DMS114 treated with DMSO at 0.1 percent for 48 hours (cell line): ENCODE measurements around the gene PGAP3.
"Not testable (repeated sequence)": the region's sequence is repeated elsewhere in the genome, so short reads cannot be mapped to it uniquely, and the experiment has no call there.

Experiments
- DNase-seq: peaks from one replicate; lab custom pipeline; 2025; ENCODE audit not compliant: unreplicated experiment; lab: John Stamatoyannopoulos, UW

The PGAP3 gene

DNA sequence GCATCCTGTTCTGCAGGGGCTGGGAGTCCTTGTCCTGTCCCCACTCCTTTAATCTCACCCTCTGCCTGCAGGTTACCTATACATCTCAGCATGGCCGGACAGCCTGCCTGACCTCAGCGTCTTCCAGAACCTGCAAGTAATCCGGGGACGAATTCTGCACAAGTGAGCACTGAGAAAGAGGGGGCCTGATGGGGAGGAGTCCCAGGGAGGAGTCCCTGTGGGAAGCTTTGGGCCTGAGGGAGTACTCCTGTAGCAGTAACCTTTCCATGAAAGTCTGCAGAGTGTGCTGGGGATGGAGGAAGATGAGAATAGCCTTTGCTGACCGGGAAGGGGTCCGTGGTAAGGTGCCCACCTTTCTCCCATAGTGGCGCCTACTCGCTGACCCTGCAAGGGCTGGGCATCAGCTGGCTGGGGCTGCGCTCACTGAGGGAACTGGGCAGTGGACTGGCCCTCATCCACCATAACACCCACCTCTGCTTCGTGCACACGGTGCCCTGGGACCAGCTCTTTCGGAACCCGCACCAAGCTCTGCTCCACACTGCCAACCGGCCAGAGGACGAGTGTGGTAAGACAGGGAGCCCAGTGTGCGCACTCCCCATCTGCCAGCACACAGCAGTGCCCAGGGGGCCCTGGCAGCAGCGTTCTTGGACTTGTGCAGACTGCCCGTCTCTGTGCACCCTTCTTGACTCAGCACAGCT is 27.7 kb upstream of the PGAP3 start:
- DNase-seq: no peak

DNA sequence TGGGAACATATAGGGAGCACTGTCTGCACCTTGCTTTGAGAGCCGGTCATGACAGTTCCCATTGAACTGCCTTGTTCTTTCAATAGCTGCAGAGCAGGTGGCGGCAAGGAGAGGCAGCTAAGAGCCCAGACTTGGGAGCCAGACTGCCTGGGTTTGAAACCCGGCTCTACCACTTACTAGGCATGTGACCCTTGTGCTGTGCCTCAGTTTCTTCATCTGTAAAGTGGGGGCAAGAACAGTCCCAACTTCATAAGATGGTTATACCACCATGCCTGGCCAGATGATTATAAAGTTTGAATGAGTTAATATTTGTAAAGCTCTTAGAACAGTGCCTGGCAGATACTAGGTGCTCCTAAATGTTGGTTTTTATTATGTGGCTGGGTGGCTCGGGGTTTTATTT is 26.4 kb upstream of the PGAP3 start:
- DNase-seq: no peak

DNA sequence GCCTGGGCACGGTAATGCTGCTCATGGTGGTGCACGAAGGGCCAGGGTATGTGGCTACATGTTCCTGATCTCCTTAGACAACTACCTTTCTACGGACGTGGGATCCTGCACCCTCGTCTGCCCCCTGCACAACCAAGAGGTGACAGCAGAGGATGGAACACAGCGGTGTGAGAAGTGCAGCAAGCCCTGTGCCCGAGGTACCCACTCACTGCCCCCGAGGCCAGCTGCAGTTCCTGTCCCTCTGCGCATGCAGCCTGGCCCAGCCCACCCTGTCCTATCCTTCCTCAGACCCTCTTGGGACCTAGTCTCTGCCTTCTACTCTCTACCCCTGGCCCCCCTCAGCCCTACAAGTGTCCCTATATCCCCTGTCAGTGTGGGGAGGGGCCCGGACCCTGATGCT is 24.0 kb upstream of the PGAP3 start:
- no peak for DNase-seq

DNA sequence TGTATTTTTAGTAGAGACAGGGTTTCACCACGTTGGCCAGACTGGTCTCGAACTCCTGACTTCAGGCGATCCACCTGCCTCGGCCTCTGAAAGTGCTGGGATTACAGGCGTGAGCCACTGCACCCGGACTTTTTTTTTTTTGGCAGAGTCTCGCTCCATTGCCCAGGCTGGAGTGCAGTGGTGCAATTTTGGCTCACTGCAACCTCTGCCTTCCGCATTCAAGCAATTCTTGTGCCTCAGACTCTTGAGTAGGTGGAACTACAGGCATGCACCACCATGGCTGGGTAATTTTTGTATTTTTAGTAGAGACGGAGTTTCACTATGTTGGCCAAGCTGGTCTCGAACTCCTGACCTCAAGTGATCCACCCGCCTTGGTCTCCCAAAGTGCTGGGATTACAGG is 23.2 kb upstream of the PGAP3 start:
- DNase-seq: not testable (repeated sequence)

DNA sequence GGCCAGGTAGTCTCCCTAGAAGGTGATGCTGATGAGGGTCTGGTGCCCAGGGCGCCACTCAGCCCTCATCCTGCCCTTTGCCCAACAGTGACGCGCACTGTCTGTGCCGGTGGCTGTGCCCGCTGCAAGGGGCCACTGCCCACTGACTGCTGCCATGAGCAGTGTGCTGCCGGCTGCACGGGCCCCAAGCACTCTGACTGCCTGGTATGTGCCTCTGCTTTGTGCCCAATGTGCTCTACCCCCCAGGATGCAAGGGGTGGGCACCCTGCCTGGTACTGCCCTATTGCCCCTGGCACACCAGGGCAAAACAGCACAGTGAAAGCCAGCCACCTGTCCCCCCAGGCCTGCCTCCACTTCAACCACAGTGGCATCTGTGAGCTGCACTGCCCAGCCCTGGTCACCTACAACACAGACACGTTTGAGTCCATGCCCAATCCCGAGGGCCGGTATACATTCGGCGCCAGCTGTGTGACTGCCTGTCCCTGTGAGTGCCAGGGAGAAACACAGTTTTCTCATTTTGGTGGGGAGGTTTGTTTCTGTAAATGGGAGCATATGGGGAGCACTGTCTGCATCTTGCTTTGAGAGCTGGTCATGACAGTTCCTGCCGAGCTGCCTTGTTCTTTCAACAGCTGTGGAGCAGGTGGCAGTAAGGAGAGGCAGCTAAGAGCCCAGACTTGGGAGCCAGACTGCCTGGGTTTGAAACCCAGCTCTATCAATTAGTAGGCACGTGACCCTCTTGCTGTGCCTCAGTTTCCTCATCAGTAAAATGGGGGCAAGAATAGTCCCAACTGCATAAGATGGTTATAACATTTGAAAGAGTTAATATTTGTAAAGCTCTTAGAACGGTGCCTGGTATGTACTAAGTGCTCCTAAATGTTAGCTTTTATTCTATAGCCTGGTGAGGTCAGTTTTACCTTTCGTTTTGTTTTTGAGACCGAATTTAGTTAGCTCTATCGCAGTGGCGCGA is 22.4 kb upstream of the PGAP3 start:
- no peak for DNase-seq

DNA sequence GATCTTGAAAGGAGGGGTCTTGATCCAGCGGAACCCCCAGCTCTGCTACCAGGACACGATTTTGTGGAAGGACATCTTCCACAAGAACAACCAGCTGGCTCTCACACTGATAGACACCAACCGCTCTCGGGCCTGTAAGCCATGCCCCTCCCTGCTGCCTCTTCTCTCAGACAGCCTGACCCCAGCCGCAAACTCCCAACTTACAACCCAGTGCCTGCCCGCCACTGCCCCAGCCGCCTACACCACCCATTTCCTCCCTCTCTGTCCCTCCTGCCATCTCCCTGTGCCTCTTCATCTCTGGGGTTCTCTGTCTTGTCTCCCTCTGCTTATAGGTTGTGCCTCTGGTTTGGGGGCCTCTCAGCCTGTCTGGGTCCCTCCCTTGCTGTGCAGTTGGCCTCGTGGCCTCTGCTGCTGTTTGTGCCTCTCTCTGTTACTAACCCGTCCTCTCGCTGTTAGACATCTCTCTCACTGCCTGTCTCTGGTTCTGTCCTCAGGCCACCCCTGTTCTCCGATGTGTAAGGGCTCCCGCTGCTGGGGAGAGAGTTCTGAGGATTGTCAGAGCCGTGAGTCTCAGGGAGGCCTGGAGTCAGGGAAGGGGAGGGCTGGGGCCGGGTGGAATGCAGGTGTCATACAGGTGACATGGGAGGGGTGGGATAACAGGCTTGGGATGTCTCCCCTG is 21.6 kb upstream of the PGAP3 start:
- no peak for DNase-seq

DNA sequence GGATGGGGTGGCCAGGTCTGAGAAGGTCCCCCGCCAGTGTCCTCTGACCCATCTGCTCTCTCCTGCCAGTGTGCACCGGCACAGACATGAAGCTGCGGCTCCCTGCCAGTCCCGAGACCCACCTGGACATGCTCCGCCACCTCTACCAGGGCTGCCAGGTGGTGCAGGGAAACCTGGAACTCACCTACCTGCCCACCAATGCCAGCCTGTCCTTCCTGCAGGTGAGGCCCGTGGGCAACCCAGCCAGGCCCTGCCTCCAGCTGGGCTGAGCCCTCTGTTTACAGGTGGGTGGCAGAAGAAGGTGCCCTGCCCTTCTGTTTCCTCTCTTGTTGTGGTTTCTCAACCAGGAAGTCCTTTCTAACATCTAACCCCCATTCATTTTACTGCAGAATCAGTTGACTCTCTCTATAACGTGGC is 19.1 kb upstream of the PGAP3 start:
- no peak for DNase-seq

DNA sequence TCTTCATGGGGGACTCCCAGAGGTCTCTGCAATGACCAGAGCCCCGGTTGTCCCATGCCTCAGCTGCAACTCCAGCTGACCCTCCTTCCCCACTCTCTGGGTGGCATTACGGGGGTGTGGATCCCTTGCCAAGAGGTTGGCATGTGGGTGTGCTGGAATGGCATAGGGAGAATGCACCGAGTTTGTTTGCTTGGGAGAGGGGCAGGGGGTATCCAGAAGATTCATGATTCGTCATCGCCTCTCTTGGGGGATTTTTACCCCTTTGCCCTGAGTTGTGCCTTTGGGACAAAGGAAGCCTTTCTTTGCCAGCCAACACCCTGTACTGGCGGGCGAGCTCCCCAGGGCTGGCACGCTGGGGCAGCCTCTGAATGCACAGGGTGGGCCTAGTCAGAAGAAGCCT is 18.5 kb upstream of the PGAP3 start:
- DNase-seq: no peak

DNA sequence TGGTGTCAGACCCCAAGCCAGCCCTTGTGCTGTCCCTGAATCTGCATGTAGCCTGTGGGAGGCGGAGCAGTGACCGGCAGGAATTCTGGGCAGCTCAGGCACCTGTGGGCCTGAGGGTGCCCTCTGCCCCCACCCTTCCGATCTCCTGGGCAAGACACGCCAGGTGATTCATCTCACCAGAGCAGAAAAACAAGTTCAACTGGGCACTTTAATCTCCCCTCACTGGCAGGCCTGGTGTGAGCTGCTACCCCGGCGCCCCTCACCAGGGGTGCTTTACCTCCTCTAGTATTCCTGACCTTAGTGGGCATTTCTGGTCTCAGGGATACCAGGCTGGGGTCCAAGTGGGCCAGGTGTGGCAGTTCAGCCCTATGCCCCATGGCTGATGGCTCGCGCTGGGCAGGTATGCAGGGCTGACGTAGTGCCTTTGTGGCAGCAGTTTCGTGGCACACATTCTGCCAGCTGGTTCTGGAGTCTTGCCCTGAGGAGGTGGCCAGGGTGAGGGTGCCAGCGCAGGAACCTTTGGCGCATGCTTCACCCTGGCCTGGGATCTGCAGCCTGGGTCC is 18.0 kb upstream of the PGAP3 start:
- DNase-seq: no peak

DNA sequence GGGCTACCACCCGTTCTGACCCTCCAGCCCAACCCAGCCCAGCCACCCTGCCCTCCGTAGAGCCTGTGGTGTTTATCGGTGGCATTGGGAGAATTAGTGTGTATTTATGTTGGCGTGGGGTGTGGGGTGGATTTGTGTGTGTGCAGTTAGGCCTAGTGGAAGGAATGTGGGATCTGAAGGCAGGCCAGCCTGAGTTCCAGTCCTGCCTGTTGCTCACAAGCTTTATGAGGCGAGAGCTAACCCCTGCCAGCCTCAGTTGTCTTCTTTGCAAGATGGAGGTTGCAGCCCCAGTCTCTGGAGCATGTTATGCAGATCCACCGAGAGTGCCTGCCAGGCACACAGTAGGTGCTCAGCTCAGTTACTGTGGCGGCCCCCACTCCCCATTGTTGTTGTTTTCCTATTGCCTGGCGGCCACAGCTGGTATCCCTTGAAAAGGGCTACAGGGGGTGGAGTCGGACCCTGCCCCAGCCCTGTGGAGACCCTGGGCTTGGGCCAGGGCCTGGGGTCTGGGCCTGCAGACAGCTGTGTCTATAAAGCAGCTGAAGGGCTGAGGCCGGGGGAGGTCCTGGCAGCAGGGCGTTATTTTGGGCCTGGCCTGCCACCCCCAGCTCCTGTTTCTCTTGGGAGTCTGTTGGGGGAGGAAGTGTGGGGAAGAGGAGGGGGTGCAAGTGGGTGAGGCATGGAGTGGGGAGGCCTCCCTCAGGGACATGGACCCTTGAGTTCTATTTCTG is 17.1 kb upstream of the PGAP3 start:
- DNase-seq: no peak

DNA sequence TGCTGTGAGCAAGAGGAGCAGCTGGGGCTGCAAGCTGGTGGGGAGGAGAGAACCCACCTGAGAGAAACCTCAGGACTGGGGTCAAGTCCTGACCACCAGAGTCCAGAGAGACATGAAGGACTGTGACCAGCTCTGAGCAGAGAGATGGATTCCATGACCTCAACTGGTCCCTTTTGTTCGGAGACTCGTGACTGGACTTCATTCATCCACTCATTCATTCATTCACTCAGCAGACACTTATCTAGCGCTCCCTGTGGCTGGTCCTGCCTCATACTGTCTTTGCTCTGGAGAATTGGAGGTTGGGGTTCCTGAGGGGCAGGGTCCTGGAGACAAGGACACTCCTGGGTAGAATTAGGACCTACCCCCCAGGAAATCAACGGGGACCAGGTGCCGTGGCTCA is 16.1 kb upstream of the PGAP3 start:
- DNase-seq: no peak

DNA sequence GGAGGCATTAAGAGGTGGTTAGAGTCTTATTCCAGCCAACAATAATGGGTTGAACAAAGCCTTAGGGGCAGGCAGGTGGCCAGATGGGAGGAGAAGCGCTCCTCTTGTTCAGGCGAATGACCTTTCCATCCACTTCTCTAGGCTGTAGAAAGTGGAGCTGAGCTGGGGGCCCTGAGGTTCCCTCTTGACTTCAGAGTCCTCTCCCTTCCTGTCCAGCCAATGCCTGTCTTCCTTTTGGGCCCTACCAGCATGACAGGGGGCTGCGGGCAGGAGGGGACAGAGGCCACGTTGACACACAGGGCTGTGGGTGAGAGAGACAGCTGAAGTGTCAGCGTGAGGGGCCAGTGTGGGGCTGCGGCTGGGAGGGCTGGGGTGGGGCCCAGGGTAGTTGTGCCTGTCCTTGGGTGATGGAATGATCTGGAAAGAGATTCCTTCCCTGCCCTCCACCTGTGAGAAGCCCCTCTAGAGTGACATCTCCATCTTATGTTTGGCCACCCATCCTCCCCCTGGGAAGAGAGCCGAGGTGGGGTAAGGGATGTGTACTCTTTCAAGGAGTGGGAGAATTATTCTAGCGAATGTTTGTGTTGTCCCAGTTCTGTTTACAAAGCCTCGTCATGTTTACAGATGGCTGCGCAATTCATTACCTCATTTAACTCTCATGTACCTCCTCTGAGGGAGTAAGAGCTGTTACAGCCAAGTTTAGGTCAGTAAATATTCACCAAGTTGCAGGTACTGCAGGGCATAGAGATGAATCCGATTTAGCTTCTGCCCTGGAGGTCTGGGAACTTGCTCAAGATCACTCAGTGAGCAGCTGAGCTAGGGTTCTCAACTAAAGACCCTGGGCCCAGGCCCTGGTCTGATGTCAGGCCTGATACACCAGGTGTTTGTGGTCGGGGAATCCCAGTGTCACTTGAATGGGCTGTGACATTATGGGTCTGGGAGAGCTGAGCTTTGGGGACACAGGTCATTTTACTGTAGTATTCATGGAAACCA is 15.3 kb upstream of the PGAP3 start:
- no peak for DNase-seq

DNA sequence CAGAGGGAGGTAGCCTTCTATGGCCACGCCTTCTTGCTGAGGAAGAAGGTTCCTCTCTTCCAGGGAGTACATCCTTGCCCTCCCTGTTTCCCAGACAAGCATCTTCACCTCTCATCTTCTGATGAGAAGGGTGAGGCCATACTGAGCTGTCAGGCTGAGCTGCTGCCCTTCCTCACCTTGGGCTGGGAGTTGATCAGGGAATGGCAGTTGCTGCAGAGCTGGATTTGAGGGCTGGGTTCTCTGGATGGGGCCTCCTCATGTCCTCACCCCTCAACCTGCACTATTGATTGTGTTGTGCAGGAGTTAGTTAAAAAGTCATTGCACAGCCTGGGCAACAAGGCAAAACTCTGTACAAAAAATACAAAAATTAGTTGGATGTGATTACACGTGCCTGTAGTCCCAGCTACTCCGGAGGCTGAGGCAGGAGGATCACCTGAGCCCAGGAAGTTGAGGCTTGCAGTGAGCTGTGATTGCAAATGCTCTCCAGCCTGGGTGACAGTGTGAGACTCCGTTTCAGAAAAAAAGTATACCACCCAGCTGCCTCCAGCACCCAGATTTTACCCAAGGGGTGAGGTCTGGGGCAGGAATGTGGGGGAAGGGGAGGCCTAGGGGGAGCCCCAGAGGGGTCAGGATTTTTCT is 14.0 kb upstream of the PGAP3 start:
- no peak for DNase-seq

DNA sequence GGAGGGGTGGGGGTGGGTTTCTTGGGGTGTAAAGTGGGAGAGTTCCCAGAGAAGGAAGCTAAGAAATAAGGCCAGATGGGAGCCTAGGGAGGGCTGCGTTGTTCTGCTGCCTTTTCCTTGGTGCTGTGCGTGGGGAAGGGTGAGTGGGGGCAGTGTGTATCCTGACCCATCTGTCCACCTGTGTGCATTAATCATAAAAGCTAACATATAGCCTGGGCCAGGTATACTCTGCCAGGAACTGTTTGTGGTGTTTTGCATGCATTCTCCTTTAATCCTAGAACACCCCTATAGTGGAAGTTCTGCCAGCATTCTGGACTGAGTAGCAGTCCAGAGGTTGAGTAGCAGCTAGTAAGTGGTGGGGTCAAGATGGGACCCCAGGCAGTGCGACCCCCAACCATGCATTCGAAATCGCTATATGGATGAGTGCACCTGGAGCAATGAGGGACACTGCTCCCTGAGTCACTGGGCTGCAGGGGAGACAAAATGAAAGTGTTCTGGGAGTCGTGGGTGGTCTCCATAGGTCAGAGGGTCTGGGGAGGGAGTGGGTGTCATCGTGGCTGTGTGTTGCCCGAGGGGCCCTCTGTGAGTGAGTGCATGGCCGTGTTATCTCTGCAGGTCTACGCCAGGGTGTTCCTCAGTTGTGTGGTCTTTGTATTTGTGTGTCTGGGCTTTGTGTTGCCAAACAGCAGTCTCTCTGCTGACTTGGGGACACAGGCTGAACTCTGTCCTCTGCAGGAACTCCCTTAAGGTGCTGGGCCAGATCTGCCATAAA is 13.3 kb upstream of the PGAP3 start:
- no peak for DNase-seq

DNA sequence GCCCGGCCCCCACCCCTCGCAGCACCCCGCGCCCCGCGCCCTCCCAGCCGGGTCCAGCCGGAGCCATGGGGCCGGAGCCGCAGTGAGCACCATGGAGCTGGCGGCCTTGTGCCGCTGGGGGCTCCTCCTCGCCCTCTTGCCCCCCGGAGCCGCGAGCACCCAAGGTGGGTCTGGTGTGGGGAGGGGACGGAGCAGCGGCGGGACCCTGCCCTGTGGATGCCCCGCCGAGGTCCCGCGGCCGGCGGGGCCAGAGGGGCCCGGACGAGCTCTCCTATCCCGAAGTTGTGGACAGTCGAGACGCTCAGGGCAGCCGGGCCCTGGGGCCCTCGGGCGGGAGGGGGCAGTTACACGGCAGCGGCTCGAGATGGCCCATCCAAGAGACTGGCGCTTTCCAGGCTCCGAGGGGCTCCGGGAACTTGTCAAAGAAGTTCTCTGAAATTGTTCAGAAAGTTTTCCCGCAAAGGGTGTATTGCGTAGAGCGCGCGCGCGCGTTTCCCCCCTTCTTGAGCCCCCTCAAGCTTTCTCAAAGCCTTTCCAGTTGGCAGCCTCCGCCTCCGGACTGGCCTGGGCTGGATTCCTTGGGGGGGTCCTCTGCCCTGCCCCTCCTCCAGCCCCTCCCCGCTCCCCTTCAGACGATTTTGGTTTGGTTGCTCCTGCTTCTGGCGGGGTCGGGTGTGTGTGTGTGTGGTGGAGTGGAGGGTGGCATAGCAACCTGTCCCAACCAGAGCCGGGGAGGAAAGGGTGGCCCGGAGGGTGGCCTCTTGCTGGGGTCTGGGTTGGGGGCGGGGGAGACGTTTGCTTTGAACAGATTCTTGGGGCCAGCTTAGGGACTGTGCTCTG is 12.5 kb upstream of the PGAP3 start:
- DNase-seq: no peak

DNA sequence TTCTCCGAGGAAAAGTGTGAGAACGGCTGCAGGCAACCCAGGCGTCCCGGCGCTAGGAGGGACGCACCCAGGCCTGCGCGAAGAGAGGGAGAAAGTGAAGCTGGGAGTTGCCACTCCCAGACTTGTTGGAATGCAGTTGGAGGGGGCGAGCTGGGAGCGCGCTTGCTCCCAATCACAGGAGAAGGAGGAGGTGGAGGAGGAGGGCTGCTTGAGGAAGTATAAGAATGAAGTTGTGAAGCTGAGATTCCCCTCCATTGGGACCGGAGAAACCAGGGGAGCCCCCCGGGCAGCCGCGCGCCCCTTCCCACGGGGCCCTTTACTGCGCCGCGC is 11.9 kb upstream of the PGAP3 start, which contains the start of gene ERBB2:
Gene ERBB2, plus strand, starts transcription at position 247 of the 330 bp plus-strand sequence. CDS start 175 bp downstream, outside the sequence.
- peak; percentile 59 for DNase-seq

DNA sequence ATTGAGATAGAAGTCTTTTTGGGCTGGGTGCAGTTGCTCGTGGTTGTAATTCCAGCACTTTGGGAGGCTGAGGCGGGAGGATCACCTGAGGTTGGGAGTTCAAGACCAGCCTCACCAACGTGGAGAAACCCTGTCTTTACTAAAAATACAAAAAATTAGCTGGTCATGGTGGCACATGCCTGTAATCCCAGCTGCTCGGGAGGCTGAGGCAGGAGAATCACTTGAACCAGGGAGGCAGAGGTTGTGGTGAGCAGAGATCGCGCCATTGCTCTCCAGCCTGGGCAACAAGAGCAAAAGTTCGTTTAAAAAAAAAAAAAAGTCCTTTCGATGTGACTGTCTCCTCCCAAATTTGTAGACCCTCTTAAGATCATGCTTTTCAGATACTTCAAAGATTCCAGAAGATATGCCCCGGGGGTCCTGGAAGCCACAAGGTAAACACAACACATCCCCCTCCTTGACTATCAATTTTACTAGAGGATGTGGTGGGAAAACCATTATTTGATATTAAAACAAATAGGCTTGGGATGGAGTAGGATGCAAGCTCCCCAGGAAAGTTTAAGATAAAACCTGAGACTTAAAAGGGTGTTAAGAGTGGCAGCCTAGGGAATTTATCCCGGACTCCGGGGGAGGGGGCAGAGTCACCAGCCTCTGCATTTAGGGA is 11.4 kb upstream of the PGAP3 start:
- DNase-seq: not testable (repeated sequence)
